H1 (cell line): ENCODE results near the gene ZRANB2. TPM values are rescaled to one million over a fixed set of nuclear protein-coding genes. Genes with fewer than 3 reads are reported as not detected.

Source experiments
- BRCA1 ChIP-seq: IDR thresholded peaks from 2 replicates; pipeline ENCODE4 v1.6.1; 2012; ENCODE audit warnings: low read depth, low read length, improper control_type of control experiment
- CTBP2 ChIP-seq: IDR thresholded peaks from 2 replicates; pipeline ENCODE4 v1.7.0; 2011; ENCODE audit warnings: borderline replicate concordance, mild to moderate bottlenecking, moderate library complexity, mixed read lengths, low read length; ENCODE audit not compliant: insufficient read depth, insufficient read length
- PHF8 ChIP-seq: fragments of 200-600 bp; sonication (generic); conservative IDR thresholded peaks from 2 replicates; pipeline ENCODE4 v1.7.1; 2012; ENCODE audit warnings: low read depth, mild to moderate bottlenecking, inconsistent platforms, low read length, moderate library complexity
- SP2 ChIP-seq: IDR thresholded peaks from 2 replicates; pipeline ENCODE4 v1.6.1; 2012; ENCODE audit warnings: mild to moderate bottlenecking, low read length, inconsistent platforms
- SRF ChIP-seq: IDR thresholded peaks from 2 replicates; pipeline ENCODE4 v1.6.1; 2011; ENCODE audit warnings: mild to moderate bottlenecking, low read depth, low read length, moderate library complexity
- TAF7 ChIP-seq: optimal IDR thresholded peaks from 2 replicates; pipeline ENCODE3; 2011; ENCODE audit warnings: low read depth, mild to moderate bottlenecking, inconsistent platforms, low read length, moderate library complexity, borderline replicate concordance
- TBP ChIP-seq: IDR thresholded peaks from 2 replicates; pipeline ENCODE4 v1.6.1; 2011; ENCODE audit warnings: low read depth, low read length, improper control_type of control experiment
- TCF12 ChIP-seq: IDR thresholded peaks from 2 replicates; pipeline ENCODE4 v1.6.1; 2011; ENCODE audit warnings: low read depth, mild to moderate bottlenecking, low read length
- polyA plus RNA-seq, 7 experiments: library from polyadenylated mRNA; depleted of rRNA in 3 of 7; stranded (reverse) in 5 of 7; unstranded in 2 of 7; fragments of >200 nt in 5 of 7; fragments of 200-250 nt in 2 of 7; gene quantifications; 1 replicate in 5 of 7; 2 replicates in 1 of 7; 4 replicates in 1 of 7; pipeline versions ENCODE4 v1.2.1 to v1.2.3, GENCODE V29; 2011 to 2013; ENCODE audit warnings: missing spikeins in 2 of 7, mixed read lengths in 2 of 7
- total RNA-seq: library from RNA; stranded (reverse); fragmentation: NEBNext Ultra II Directional; extraction: Animal tissue kit (Norgen Biotek cat#: 25700); gene quantifications from 2 replicates; pipeline ENCODE4 v1.2.1, GENCODE V29; 2021
- TF ChIP-seq, protein P1 (sequence below): fragments of 300-600 bp; sonication (generic); IDR thresholded peaks from 2 replicates; pipeline ENCODE4 v1.7.1; 2012; ENCODE audit warnings: low read length, moderate library complexity, mild to moderate bottlenecking, inconsistent platforms; ENCODE audit not compliant: insufficient replicate concordance

ZRANB2 gene
- total and polyA plus RNA-seq, 2 of the 8 experiments (the other 6 are each of a cell fraction or from before 2014, with no cell fraction given) = 35.8 to 103 TPM

DNA sequence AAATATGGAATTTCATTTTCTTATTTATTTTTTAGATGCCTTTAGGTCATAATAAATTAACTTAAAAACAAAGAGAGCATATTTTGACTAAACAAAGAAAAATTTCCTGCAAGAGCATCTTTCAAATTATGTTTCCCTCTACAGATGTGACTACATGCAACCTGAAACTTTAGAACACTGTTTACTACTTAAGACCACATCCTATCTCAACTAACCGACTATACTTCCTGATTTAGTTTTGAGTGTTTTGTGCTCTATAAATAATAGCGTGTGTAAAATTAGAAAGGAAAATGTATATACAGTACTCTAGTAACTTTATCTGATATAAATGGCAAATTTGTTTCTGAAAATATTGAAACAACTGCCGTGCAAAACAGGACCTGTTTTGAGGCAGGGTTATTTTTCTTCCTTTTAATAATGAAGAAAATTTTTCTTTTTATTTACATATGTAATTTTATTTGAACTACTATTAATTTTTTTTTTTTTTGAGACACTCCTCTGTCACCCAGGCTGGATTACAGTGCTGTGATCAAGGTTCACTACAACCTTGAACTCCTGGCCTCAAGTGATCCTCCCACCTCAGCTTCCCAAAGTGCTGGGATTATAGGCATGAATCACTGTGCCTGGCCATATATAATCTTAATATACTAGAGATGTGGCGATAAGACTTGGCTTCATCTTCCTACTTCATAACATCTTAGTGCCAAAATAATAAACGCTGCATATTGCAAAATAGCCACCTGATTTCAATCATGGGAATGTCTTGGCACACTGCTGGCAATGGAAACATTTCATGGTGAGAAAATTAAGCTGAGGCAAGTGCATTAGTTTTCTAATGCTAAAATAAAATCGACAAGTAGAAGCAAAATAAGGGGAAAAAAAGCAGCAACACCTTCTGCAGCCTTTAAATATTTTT lies 12.3 kb downstream of the ZRANB2 start (continued):
- TF ChIP-seq, protein P1, sequence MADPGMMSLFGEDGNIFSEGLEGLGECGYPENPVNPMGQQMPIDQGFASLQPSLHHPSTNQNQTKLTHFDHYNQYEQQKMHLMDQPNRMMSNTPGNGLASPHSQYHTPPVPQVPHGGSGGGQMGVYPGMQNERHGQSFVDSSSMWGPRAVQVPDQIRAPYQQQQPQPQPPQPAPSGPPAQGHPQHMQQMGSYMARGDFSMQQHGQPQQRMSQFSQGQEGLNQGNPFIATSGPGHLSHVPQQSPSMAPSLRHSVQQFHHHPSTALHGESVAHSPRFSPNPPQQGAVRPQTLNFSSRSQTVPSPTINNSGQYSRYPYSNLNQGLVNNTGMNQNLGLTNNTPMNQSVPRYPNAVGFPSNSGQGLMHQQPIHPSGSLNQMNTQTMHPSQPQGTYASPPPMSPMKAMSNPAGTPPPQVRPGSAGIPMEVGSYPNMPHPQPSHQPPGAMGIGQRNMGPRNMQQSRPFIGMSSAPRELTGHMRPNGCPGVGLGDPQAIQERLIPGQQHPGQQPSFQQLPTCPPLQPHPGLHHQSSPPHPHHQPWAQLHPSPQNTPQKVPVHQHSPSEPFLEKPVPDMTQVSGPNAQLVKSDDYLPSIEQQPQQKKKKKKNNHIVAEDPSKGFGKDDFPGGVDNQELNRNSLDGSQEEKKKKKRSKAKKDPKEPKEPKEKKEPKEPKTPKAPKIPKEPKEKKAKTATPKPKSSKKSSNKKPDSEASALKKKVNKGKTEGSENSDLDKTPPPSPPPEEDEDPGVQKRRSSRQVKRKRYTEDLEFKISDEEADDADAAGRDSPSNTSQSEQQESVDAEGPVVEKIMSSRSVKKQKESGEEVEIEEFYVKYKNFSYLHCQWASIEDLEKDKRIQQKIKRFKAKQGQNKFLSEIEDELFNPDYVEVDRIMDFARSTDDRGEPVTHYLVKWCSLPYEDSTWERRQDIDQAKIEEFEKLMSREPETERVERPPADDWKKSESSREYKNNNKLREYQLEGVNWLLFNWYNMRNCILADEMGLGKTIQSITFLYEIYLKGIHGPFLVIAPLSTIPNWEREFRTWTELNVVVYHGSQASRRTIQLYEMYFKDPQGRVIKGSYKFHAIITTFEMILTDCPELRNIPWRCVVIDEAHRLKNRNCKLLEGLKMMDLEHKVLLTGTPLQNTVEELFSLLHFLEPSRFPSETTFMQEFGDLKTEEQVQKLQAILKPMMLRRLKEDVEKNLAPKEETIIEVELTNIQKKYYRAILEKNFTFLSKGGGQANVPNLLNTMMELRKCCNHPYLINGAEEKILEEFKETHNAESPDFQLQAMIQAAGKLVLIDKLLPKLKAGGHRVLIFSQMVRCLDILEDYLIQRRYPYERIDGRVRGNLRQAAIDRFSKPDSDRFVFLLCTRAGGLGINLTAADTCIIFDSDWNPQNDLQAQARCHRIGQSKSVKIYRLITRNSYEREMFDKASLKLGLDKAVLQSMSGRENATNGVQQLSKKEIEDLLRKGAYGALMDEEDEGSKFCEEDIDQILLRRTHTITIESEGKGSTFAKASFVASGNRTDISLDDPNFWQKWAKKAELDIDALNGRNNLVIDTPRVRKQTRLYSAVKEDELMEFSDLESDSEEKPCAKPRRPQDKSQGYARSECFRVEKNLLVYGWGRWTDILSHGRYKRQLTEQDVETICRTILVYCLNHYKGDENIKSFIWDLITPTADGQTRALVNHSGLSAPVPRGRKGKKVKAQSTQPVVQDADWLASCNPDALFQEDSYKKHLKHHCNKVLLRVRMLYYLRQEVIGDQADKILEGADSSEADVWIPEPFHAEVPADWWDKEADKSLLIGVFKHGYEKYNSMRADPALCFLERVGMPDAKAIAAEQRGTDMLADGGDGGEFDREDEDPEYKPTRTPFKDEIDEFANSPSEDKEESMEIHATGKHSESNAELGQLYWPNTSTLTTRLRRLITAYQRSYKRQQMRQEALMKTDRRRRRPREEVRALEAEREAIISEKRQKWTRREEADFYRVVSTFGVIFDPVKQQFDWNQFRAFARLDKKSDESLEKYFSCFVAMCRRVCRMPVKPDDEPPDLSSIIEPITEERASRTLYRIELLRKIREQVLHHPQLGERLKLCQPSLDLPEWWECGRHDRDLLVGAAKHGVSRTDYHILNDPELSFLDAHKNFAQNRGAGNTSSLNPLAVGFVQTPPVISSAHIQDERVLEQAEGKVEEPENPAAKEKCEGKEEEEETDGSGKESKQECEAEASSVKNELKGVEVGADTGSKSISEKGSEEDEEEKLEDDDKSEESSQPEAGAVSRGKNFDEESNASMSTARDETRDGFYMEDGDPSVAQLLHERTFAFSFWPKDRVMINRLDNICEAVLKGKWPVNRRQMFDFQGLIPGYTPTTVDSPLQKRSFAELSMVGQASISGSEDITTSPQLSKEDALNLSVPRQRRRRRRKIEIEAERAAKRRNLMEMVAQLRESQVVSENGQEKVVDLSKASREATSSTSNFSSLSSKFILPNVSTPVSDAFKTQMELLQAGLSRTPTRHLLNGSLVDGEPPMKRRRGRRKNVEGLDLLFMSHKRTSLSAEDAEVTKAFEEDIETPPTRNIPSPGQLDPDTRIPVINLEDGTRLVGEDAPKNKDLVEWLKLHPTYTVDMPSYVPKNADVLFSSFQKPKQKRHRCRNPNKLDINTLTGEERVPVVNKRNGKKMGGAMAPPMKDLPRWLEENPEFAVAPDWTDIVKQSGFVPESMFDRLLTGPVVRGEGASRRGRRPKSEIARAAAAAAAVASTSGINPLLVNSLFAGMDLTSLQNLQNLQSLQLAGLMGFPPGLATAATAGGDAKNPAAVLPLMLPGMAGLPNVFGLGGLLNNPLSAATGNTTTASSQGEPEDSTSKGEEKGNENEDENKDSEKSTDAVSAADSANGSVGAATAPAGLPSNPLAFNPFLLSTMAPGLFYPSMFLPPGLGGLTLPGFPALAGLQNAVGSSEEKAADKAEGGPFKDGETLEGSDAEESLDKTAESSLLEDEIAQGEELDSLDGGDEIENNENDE = no peak
- TF ChIP-seq PHF8 (no peak), SP2 (no peak), TCF12 (no peak), TBP (no peak), CTBP2 (no peak), SRF (no peak), BRCA1 (no peak), TAF7 (no peak)
